Measurements from ENCODE around the gene MRPL48.

DNA sequence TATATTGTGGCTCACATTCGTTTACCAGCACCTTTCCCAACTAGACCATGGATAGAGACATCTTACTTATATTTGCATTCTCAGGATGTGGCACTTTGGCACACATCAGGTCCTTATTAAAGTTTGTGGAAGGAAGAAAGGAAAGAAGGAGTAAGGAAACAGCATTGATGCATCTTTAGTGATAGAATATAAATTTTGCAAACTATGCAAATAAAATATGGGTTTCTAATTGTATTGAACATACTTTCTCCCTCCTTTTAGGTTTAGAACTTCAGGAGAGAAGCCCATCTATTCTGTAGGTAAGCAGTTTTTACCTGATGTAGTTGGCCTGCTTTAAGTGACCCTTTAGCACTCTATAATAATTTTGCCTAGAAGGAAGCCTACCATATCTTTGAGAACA is 20.4 kb downstream of the MRPL48 start:
- TF ChIP-seq, protein P1, sequence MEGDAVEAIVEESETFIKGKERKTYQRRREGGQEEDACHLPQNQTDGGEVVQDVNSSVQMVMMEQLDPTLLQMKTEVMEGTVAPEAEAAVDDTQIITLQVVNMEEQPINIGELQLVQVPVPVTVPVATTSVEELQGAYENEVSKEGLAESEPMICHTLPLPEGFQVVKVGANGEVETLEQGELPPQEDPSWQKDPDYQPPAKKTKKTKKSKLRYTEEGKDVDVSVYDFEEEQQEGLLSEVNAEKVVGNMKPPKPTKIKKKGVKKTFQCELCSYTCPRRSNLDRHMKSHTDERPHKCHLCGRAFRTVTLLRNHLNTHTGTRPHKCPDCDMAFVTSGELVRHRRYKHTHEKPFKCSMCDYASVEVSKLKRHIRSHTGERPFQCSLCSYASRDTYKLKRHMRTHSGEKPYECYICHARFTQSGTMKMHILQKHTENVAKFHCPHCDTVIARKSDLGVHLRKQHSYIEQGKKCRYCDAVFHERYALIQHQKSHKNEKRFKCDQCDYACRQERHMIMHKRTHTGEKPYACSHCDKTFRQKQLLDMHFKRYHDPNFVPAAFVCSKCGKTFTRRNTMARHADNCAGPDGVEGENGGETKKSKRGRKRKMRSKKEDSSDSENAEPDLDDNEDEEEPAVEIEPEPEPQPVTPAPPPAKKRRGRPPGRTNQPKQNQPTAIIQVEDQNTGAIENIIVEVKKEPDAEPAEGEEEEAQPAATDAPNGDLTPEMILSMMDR (IDR thresholded peaks at IDR 0.05): no peak
- no peak for TF ChIP-seq ZFX (IDR thresholded peaks at IDR 0.05; ENCODE audit: borderline replicate concordance)

Data from 22Rv1 (cell line).